WTC11 (cell line): ENCODE data around the gene INPP4B. TPM values are rescaled to one million over a fixed set of nuclear protein-coding genes. Genes with fewer than 3 reads are reported as not detected.

Experiments
- ATAC-seq: fragments of 200-7000 bp; cut with Tn5 transposase; 2 replicates; pipeline ENCODE4 v1.10.0; 2021; ENCODE audit warnings: mild to moderate bottlenecking, moderate library complexity
- CTCF ChIA-PET: fragments of 300-600 bp; sonication (Branson Sonifier 250); formaldehyde crosslinking; loops from one replicate; lab custom pipeline; 2021; ENCODE audit warnings: antibody characterized with exemption; lab: Charles Lee
- POLR2A ChIA-PET: fragments of 350-600 bp; sonication (Branson Sonifier 250); formaldehyde crosslinking; loops from one replicate; lab custom pipeline; 2021; ENCODE audit warnings: antibody characterized with exemption; lab: Charles Lee
- DNase-seq: peaks from one replicate; pipeline ENCODE4 v3.0.0; 2021; ENCODE audit warnings: low spot score
- H3K27ac Mint-ChIP-seq: 2 replicates; pipeline ENCODE4 v1.8.0; 2021; ENCODE audit warnings: mixed read lengths
- H3K27me3 Mint-ChIP-seq: 2 replicates; pipeline ENCODE4 v1.8.0; 2021; ENCODE audit warnings: low read depth, mild to moderate bottlenecking, moderate library complexity, mixed read lengths
- H3K36me3 Mint-ChIP-seq: 2 replicates; pipeline ENCODE4 v1.8.0; 2021; ENCODE audit warnings: mixed read lengths
- H3K4me1 Mint-ChIP-seq: 2 replicates; pipeline ENCODE4 v1.8.0; 2022; ENCODE audit warnings: mixed read lengths
- H3K4me3 Mint-ChIP-seq: 2 replicates; pipeline ENCODE4 v1.8.0; 2021; ENCODE audit warnings: mild to moderate bottlenecking, moderate library complexity, mixed read lengths
- H3K9me3 Mint-ChIP-seq: 2 replicates; pipeline ENCODE4 v1.8.0; 2021; ENCODE audit warnings: mixed read lengths
- ATF1 ChIP-seq: sonication (generic); formaldehyde crosslinking; IDR thresholded peaks from 2 replicates; pipeline ENCODE4 v1.8.1; 2023; ENCODE audit warnings: mild to moderate bottlenecking, moderate library complexity, missing genetic modification reagents
- ATF3 ChIP-seq: sonication (generic); formaldehyde crosslinking; conservative IDR thresholded peaks from 2 replicates; pipeline ENCODE4 v1.8.1; 2022; ENCODE audit warnings: mild to moderate bottlenecking, missing genetic modification reagents
- CDX4 ChIP-seq: fragments of 250-450 bp; sonication (Bioruptor Pico); IDR thresholded peaks from 2 replicates; pipeline ENCODE4 v1.9.0; 2021; ENCODE audit warnings: moderate library complexity, mild to moderate bottlenecking, inconsistent platforms, borderline replicate concordance
- E2F4 ChIP-seq: sonication (generic); formaldehyde crosslinking; IDR thresholded peaks from 2 replicates; pipeline ENCODE4 v1.8.1; 2022; ENCODE audit warnings: low read depth, mild to moderate bottlenecking, moderate library complexity, missing genetic modification reagents, borderline replicate concordance
- GABPB1 ChIP-seq: sonication (generic); formaldehyde crosslinking; IDR thresholded peaks from 2 replicates; pipeline ENCODE4 v1.8.1; 2023; ENCODE audit warnings: mild to moderate bottlenecking, missing genetic modification reagents
- IRF1 ChIP-seq: sonication (generic); formaldehyde crosslinking; IDR thresholded peaks from 2 replicates; pipeline ENCODE4 v1.8.0; 2023; ENCODE audit warnings: missing genetic modification reagents
- MAX ChIP-seq: sonication (generic); formaldehyde crosslinking; IDR thresholded peaks from 2 replicates; pipeline ENCODE4 v1.8.0; 2022; ENCODE audit warnings: mild to moderate bottlenecking, missing genetic modification reagents
- NFATC4 ChIP-seq: fragments of 250-450 bp; sonication (Bioruptor Pico); IDR thresholded peaks from 2 replicates; pipeline ENCODE4 v1.9.0; 2021; ENCODE audit warnings: mild to moderate bottlenecking
- NFE2L1 ChIP-seq: sonication (generic); formaldehyde crosslinking; IDR thresholded peaks from 2 replicates; pipeline ENCODE4 v1.8.1; 2023; ENCODE audit warnings: missing genetic modification reagents
- PRDM15 ChIP-seq: sonication (generic); formaldehyde crosslinking; IDR thresholded peaks from 2 replicates; pipeline ENCODE4 v1.8.0; 2022; ENCODE audit warnings: missing genetic modification reagents
- RELA ChIP-seq: sonication (generic); formaldehyde crosslinking; IDR thresholded peaks from 2 replicates; pipeline ENCODE4 v1.8.1; 2022; ENCODE audit warnings: missing genetic modification reagents, mild to moderate bottlenecking, borderline replicate concordance
- RORB ChIP-seq: fragments of 250-450 bp; sonication (Bioruptor Pico); IDR thresholded peaks from 2 replicates; pipeline ENCODE4 v1.9.0; 2021; ENCODE audit warnings: mild to moderate bottlenecking
- SMAD3 ChIP-seq: sonication (generic); formaldehyde crosslinking; IDR thresholded peaks from 2 replicates; pipeline ENCODE4 v1.8.0; 2022; ENCODE audit warnings: missing genetic modification reagents, mild to moderate bottlenecking, borderline replicate concordance
- SMAD4 ChIP-seq: sonication (generic); formaldehyde crosslinking; IDR thresholded peaks from 2 replicates; pipeline ENCODE4 v1.8.0; 2022; ENCODE audit warnings: mild to moderate bottlenecking, missing genetic modification reagents
- TEAD1 ChIP-seq: sonication (generic); formaldehyde crosslinking; IDR thresholded peaks from 2 replicates; pipeline ENCODE4 v1.8.0; 2022; ENCODE audit warnings: mild to moderate bottlenecking, missing genetic modification reagents
- TP53 ChIP-seq: sonication (generic); formaldehyde crosslinking; IDR thresholded peaks from 2 replicates; pipeline ENCODE4 v1.8.1; 2023; ENCODE audit warnings: mild to moderate bottlenecking, missing genetic modification reagents
- ZBTB21 ChIP-seq: sonication (generic); formaldehyde crosslinking; IDR thresholded peaks from 2 replicates; pipeline ENCODE4 v1.8.1; 2023; ENCODE audit warnings: mild to moderate bottlenecking, missing genetic modification reagents, borderline replicate concordance
- ZNF138 ChIP-seq: sonication (generic); formaldehyde crosslinking; conservative IDR thresholded peaks from 2 replicates; pipeline ENCODE4 v1.8.1; 2022; ENCODE audit warnings: mild to moderate bottlenecking, moderate library complexity, missing genetic modification reagents
- ZNF219 ChIP-seq: sonication (generic); formaldehyde crosslinking; IDR thresholded peaks from 2 replicates; pipeline ENCODE4 v1.8.0; 2023; ENCODE audit warnings: missing genetic modification reagents, mild to moderate bottlenecking, borderline replicate concordance
- ZNF425 ChIP-seq: fragments of 250-450 bp; sonication (Bioruptor Pico); conservative IDR thresholded peaks from 2 replicates; pipeline ENCODE4 v1.9.0; 2021; ENCODE audit warnings: mild to moderate bottlenecking
- total RNA-seq: library from RNA; stranded (reverse); gene quantifications from 3 replicates; pipeline ENCODE4 v1.2.3, GENCODE V29; 2021

Gene INPP4B
- total RNA-seq, 1 experiment from 2014 or later, result 0.92 TPM

- no peak overlapping the region for H3K4me3 Mint-ChIP-seq
- ATAC-seq, result no peak
- H3K27me3 Mint-ChIP-seq, result no peaks in the 10 kb centered on the region; the same call in 1 of the 2 replicates
- H3K36me3 Mint-ChIP-seq, result no peaks in the 10 kb centered on the region
- no peaks in the 10 kb centered on the region for H3K4me1 Mint-ChIP-seq
- no peaks in the 10 kb centered on the region for H3K9me3 Mint-ChIP-seq
- no peak overlapping the region for H3K27ac Mint-ChIP-seq
- ChIA-PET CTCF (interaction anchor here (1.7 kb wide), 1 partner anchor 10 kb away, joined by 4 read pairs; no protein-coding TSS in a partner anchor), POLR2A (no interaction called here)
- no peak for DNase-seq
- TF ChIP-seq ATF3 (CRISPR knock-in tag) (no peak), NFATC4 (no peak), ZNF219 (no peak), RELA (CRISPR knock-in tag) (no peak), ATF1 (CRISPR knock-in tag) (no peak), ZBTB21 (CRISPR knock-in tag) (no peak), ZNF138 (CRISPR knock-in tag) (no peak), ZNF425 (CRISPR knock-in tag) (no peak), TEAD1 (CRISPR knock-in tag) (no peak), PRDM15 (CRISPR knock-in tag) (no peak), CDX4 (CRISPR knock-in tag) (no peak), IRF1 (no peak), GABPB1 (CRISPR knock-in tag) (no peak), NFE2L1 (CRISPR knock-in tag) (no peak), SMAD4 (CRISPR knock-in tag) (no peak), RORB (CRISPR knock-in tag) (no peak), E2F4 (CRISPR knock-in tag) (no peak), SMAD3 (CRISPR knock-in tag) (no peak), TP53 (CRISPR knock-in tag) (no peak), MAX (CRISPR knock-in tag) (no peak)
Observed at GRCh38 chr4:142557239-142557801, 288.8 kb downstream of the INPP4B start.
